ENCODE data around the gene ABCA3.

Gene ABCA3

GRCh38 chr16:2350500-2350899 is 10.0 kb upstream of the ABCA3 start:
- DNase-seq (ENCODE audit: low spot score), result no peak

- no peak for DNase-seq (ENCODE audit: low spot score)
These were observed 2.7 kb upstream of the ABCA3 start for GRCh38 chr16:2343211-2343610.

- DNase-seq (ENCODE audit: low spot score), result no peak
These were observed 1.2 kb upstream of the ABCA3 start for GRCh38 chr16:2341456-2342447.

- no peak for DNase-seq (ENCODE audit: low spot score)
These were observed 725 bp downstream of the ABCA3 start for GRCh38 chr16:2339521-2340484.

- DNase-seq (ENCODE audit: low spot score), result no peak
These were observed 2.9 kb downstream of the ABCA3 start for GRCh38 chr16:2337431-2338296.

- DNase-seq (ENCODE audit: low spot score), result no peak
These were observed 5.1 kb downstream of the ABCA3 start for GRCh38 chr16:2335286-2335895.

GRCh38 chr16:2333772-2334379 is 6.7 kb downstream of the ABCA3 start:
- DNase-seq (ENCODE audit: low spot score), result no peak

- no peak for DNase-seq (ENCODE audit: low spot score)
These were observed 7.3 kb downstream of the ABCA3 start for GRCh38 chr16:2333231-2333630.

GRCh38 chr16:2331931-2332267 is 8.6 kb downstream of the ABCA3 start:
- DNase-seq (ENCODE audit: low spot score), result no peak

GRCh38 chr16:2331199-2331930 is 9.2 kb downstream of the ABCA3 start:
- DNase-seq (ENCODE audit: low spot score), result no peak

- no peak for DNase-seq (ENCODE audit: low spot score)
These were observed 11.0 kb downstream of the ABCA3 start for GRCh38 chr16:2329532-2329931.

- DNase-seq (ENCODE audit: low spot score), result no peak
These were observed 12.1 kb downstream of the ABCA3 start for GRCh38 chr16:2328428-2328827.

- DNase-seq (ENCODE audit: low spot score), result no peak
These were observed 14.3 kb downstream of the ABCA3 start for GRCh38 chr16:2326191-2326590.

- DNase-seq (ENCODE audit: low spot score), result no peak
These were observed 14.7 kb downstream of the ABCA3 start for GRCh38 chr16:2325791-2326190.

- DNase-seq (ENCODE audit: low spot score), result no peak
These were observed 15.3 kb downstream of the ABCA3 start for GRCh38 chr16:2325181-2325580.

GRCh38 chr16:2324296-2324859 is 16.1 kb downstream of the ABCA3 start:
- DNase-seq (ENCODE audit: low spot score), result no peak

GRCh38 chr16:2323701-2324100 is 16.8 kb downstream of the ABCA3 start:
- no peak for DNase-seq (ENCODE audit: low spot score)

- DNase-seq (ENCODE audit: low spot score), result no peak
These were observed 20.9 kb downstream of the ABCA3 start for GRCh38 chr16:2319606-2320005.

- no peak for DNase-seq (ENCODE audit: low spot score)
These were observed 23.1 kb downstream of the ABCA3 start for GRCh38 chr16:2317231-2318020.

Measured in left forelimb (tissue), 1 donor.